ENCODE data around the gene PLAAT3.

DNA sequence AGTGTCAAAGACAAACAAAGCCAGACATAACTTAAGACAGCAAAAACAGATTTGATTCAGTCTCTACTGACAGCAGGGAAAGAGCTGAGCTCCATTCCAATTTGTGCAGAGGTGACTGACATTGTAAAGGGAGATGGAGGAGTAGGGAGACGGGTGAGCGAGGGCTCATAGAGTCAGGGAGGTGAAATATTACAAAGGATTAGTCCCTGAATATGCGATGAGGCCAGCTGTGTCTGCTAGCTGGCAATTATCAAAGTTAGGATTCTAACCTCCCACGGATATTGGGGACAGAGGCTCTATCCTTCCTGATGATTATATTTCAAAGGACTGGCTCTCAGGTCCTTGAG is 59.4 kb downstream of the PLAAT3 start:
- TF ChIP-seq, protein P1, sequence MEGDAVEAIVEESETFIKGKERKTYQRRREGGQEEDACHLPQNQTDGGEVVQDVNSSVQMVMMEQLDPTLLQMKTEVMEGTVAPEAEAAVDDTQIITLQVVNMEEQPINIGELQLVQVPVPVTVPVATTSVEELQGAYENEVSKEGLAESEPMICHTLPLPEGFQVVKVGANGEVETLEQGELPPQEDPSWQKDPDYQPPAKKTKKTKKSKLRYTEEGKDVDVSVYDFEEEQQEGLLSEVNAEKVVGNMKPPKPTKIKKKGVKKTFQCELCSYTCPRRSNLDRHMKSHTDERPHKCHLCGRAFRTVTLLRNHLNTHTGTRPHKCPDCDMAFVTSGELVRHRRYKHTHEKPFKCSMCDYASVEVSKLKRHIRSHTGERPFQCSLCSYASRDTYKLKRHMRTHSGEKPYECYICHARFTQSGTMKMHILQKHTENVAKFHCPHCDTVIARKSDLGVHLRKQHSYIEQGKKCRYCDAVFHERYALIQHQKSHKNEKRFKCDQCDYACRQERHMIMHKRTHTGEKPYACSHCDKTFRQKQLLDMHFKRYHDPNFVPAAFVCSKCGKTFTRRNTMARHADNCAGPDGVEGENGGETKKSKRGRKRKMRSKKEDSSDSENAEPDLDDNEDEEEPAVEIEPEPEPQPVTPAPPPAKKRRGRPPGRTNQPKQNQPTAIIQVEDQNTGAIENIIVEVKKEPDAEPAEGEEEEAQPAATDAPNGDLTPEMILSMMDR (IDR thresholded peaks at IDR 0.05) = no peak
- TF ChIP-seq POLR2A (IDR thresholded peaks at IDR 0.05) = no peak

Measured in right lobe of liver (tissue), 4 donors.